GM23338 (cell line): ENCODE measurements around the gene CAMTA1. TPM values are rescaled to one million over a fixed set of nuclear protein-coding genes. Genes with fewer than 3 reads are reported as not detected.

Source experiments
- ATAC-seq: fragments of 200-7000 bp; cut with Tn5 transposase; 3 replicates; pipeline ENCODE4 v1.9.1; 2020
- DNase-seq: peaks from one replicate; pipeline ENCODE4 v3.0.0-alpha.2; 2015; ENCODE audit warnings: low spot score
- H2AFZ ChIP-seq: fragments of 200-600 bp; sonication (generic); 2 replicates; pipeline ENCODE4 v1.8.0; 2016; ENCODE audit warnings: antibody characterized with exemption, mild to moderate bottlenecking, moderate library complexity
- H3F3A ChIP-seq: fragments of 200-600 bp; sonication (generic); replicated peaks from 2 replicates; pipeline ENCODE4 v1.8.0; 2017; ENCODE audit warnings: antibody characterized with exemption, mixed run types, low read depth
- H3K27ac ChIP-seq: fragments of 200-600 bp; sonication (generic); 2 replicates; pipeline ENCODE4 v1.6.1; 2016; ENCODE audit warnings: low read depth
- H3K27me3 ChIP-seq: fragments of 200-600 bp; sonication (generic); 2 replicates; pipeline ENCODE4 v1.8.0; 2016; ENCODE audit warnings: mild to moderate bottlenecking, mixed run types, moderate library complexity; ENCODE audit not compliant: insufficient read depth
- H3K36me3 ChIP-seq: fragments of 200-600 bp; sonication (generic); 2 replicates; pipeline ENCODE4 v1.8.0; 2016; ENCODE audit warnings: mild to moderate bottlenecking; ENCODE audit not compliant: insufficient read depth
- H3K4me1 ChIP-seq: fragments of 200-600 bp; sonication (generic); 2 replicates; pipeline ENCODE4 v1.8.0; 2016; ENCODE audit warnings: mild to moderate bottlenecking, moderate library complexity; ENCODE audit not compliant: insufficient read depth
- H3K4me2 ChIP-seq: fragments of 200-600 bp; sonication (generic); 2 replicates; pipeline ENCODE4 v1.7.1; 2017; ENCODE audit warnings: mixed run types
- H3K4me3 ChIP-seq: fragments of 200-600 bp; sonication (generic); 2 replicates; pipeline ENCODE4 v1.6.1; 2016; ENCODE audit warnings: mixed run types
- H3K79me2 ChIP-seq: fragments of 200-600 bp; sonication (generic); replicated peaks from 2 replicates; pipeline ENCODE4 v1.8.0; 2017; ENCODE audit warnings: mild to moderate bottlenecking; ENCODE audit not compliant: insufficient read depth
- H3K9me2 ChIP-seq: fragments of 200-600 bp; sonication (generic); 2 replicates; pipeline ENCODE4 v1.8.0; 2017; ENCODE audit not compliant: insufficient read depth
- H4K20me1 ChIP-seq: fragments of 200-600 bp; sonication (generic); replicated peaks from 2 replicates; pipeline ENCODE4 v1.8.0; 2017; ENCODE audit warnings: mild to moderate bottlenecking; ENCODE audit not compliant: insufficient read depth
- H3K27ac Mint-ChIP-seq: 2 replicates; pipeline ENCODE4 v1.8.0; 2020; ENCODE audit warnings: inconsistent platforms, mild to moderate bottlenecking, moderate library complexity, mixed read lengths
- H3K27me3 Mint-ChIP-seq: 3 replicates; pipeline ENCODE4 v1.8.0; 2022; ENCODE audit warnings: low read depth, mild to moderate bottlenecking, moderate library complexity, mixed read lengths, inconsistent platforms; ENCODE audit not compliant: insufficient read depth, poor library complexity
- H3K36me3 Mint-ChIP-seq: 3 replicates; pipeline ENCODE4 v1.8.0; 2021; ENCODE audit warnings: low read depth, mild to moderate bottlenecking, inconsistent platforms, moderate library complexity, mixed read lengths
- H3K4me1 Mint-ChIP-seq: 3 replicates; pipeline ENCODE4 v1.8.0; 2020; ENCODE audit warnings: mild to moderate bottlenecking, inconsistent platforms, mixed read lengths
- H3K4me3 Mint-ChIP-seq: 3 replicates; pipeline ENCODE4 v1.8.0; 2021; ENCODE audit warnings: moderate library complexity, mild to moderate bottlenecking, inconsistent platforms, mixed read lengths
- H3K9me3 Mint-ChIP-seq: 3 replicates; pipeline ENCODE4 v1.8.0; 2020; ENCODE audit warnings: moderate library complexity, mild to moderate bottlenecking, inconsistent platforms, mixed read lengths
- CREB1 ChIP-seq: fragments of 250-450 bp; sonication (Bioruptor Pico); IDR thresholded peaks from 2 replicates; pipeline ENCODE4 v1.5.0; 2020; ENCODE audit warnings: low read depth, mild to moderate bottlenecking, moderate library complexity
- EZH2 ChIP-seq: fragments of 200-600 bp; sonication (generic); IDR thresholded peaks from one replicate; pipeline ENCODE4 v1.8.0; 2017; ENCODE audit warnings: antibody characterized with exemption, mild to moderate bottlenecking, low read depth; ENCODE audit not compliant: unreplicated experiment
- EZH2phosphoT487 ChIP-seq: fragments of 200-600 bp; sonication (generic); IDR thresholded peaks from one replicate; pipeline ENCODE4 v1.8.1; 2018; ENCODE audit warnings: antibody characterized with exemption; ENCODE audit not compliant: unreplicated experiment
- JUNB ChIP-seq: IDR thresholded peaks from one replicate; pipeline ENCODE4 v1.6.1; 2016; ENCODE audit warnings: antibody characterized with exemption; ENCODE audit not compliant: unreplicated experiment
- NANOG ChIP-seq: IDR thresholded peaks from 2 replicates; pipeline ENCODE4 v1.6.1; 2016; ENCODE audit warnings: antibody characterized with exemption, borderline replicate concordance
- POLR2AphosphoS5 ChIP-seq: IDR thresholded peaks from 2 replicates; pipeline ENCODE4 v1.6.1; 2016; ENCODE audit warnings: antibody characterized with exemption, low read depth
- STAT1 ChIP-seq: IDR thresholded peaks from one replicate; pipeline ENCODE4 v1.6.1; 2016; ENCODE audit warnings: antibody characterized with exemption; ENCODE audit not compliant: unreplicated experiment
- ZNF114 ChIP-seq: fragments of 250-450 bp; sonication (Bioruptor Pico); IDR thresholded peaks from 2 replicates; pipeline ENCODE4 v1.5.0; 2020; ENCODE audit warnings: mild to moderate bottlenecking, moderate library complexity
- ZNF331 ChIP-seq: fragments of 250-450 bp; sonication (Bioruptor Pico); IDR thresholded peaks from 2 replicates; pipeline ENCODE4 v1.5.0; 2020; ENCODE audit warnings: low read depth, mild to moderate bottlenecking, moderate library complexity
- polyA plus RNA-seq: library from polyadenylated mRNA; unstranded; fragments of >200 nt; fragmentation: Nextera tagmentation; extraction: Ambion mirVana; gene quantifications from 2 replicates; pipeline ENCODE4 v1.2.1, GENCODE V29; 2016
- total RNA-seq: library from RNA; depleted of rRNA; stranded (reverse); fragments of >200 nt; shearing (Covaris generic); gene quantifications from 2 replicates; pipeline ENCODE4 v1.2.3, GENCODE V29; 2014
- TF ChIP-seq, protein P1 (sequence below), 2 experiments: fragments of 200-600 bp in 1 of 2; sonication (generic) in 1 of 2; conservative IDR thresholded peaks; 2 replicates each; pipeline versions ENCODE4 v1.5.1 to v1.6.1; 2016 to 2017; ENCODE audit warnings: antibody characterized with exemption in 2 of 2, low read depth in 2 of 2, mild to moderate bottlenecking in 2 of 2, moderate library complexity in 1 of 2
- TF ChIP-seq, protein P2 (sequence below): IDR thresholded peaks from one replicate; pipeline ENCODE4 v1.6.1; 2018; ENCODE audit warnings: antibody characterized with exemption; ENCODE audit not compliant: unreplicated experiment
- TF ChIP-seq, protein P3 (sequence below): IDR thresholded peaks from 2 replicates; pipeline ENCODE4 v1.6.1; 2016; ENCODE audit warnings: antibody characterized with exemption
- TF ChIP-seq, protein P4 (sequence below): fragments of 250-450 bp; sonication (Bioruptor Pico); IDR thresholded peaks from 2 replicates; pipeline ENCODE4 v1.5.0; 2020; ENCODE audit warnings: mild to moderate bottlenecking, moderate library complexity

Gene CAMTA1
- total and polyA plus RNA-seq, 2 experiments from 2014 or later, result 115 to 519 TPM

DNA sequence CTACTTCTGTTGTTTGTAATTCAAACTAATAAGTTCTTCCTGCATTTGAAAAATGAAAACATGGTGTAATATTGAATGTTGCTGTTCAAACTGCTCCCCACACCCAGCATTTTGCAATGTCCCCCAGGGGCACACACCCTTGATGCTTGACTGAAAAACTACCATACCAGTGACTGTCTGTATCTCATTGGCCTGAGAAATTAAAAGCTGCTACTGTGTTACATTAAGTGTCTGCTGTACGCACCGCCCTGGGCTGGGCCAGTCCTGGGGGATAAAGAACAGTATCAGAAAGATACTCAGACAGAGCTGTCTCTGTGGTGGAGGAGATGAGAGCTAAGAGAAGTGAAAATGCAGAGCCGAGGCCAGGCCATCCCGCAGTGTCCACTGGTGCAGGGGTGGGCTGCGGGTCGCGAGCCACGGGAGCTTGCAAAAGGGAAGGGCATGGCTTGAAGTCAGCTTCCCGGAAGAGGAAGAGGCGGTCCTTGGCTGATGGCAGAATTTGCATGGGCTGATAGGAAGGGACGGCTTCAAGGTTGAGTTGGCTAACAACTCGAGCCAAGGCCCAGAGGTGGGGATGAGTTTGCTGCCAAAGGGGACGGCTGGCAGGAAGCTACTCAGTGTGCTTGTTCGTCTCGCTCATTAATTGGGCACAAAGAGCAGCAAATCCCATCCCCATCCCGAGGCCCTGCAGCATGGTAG lies 656.0 kb downstream of the CAMTA1 start:
- no peak for TF ChIP-seq EZH2
- no peak for TF ChIP-seq ZNF331 (CRISPR knock-in tag)
- TF ChIP-seq, protein P1, sequence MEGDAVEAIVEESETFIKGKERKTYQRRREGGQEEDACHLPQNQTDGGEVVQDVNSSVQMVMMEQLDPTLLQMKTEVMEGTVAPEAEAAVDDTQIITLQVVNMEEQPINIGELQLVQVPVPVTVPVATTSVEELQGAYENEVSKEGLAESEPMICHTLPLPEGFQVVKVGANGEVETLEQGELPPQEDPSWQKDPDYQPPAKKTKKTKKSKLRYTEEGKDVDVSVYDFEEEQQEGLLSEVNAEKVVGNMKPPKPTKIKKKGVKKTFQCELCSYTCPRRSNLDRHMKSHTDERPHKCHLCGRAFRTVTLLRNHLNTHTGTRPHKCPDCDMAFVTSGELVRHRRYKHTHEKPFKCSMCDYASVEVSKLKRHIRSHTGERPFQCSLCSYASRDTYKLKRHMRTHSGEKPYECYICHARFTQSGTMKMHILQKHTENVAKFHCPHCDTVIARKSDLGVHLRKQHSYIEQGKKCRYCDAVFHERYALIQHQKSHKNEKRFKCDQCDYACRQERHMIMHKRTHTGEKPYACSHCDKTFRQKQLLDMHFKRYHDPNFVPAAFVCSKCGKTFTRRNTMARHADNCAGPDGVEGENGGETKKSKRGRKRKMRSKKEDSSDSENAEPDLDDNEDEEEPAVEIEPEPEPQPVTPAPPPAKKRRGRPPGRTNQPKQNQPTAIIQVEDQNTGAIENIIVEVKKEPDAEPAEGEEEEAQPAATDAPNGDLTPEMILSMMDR (conservative IDR thresholded peaks at IDR 0.05; ENCODE audit: low read depth in 2 of 2), result no peak
- no peak for TF ChIP-seq CREB1 (CRISPR knock-in tag)
- TF ChIP-seq EZH2phosphoT487, result no peak
- TF ChIP-seq, protein P2, sequence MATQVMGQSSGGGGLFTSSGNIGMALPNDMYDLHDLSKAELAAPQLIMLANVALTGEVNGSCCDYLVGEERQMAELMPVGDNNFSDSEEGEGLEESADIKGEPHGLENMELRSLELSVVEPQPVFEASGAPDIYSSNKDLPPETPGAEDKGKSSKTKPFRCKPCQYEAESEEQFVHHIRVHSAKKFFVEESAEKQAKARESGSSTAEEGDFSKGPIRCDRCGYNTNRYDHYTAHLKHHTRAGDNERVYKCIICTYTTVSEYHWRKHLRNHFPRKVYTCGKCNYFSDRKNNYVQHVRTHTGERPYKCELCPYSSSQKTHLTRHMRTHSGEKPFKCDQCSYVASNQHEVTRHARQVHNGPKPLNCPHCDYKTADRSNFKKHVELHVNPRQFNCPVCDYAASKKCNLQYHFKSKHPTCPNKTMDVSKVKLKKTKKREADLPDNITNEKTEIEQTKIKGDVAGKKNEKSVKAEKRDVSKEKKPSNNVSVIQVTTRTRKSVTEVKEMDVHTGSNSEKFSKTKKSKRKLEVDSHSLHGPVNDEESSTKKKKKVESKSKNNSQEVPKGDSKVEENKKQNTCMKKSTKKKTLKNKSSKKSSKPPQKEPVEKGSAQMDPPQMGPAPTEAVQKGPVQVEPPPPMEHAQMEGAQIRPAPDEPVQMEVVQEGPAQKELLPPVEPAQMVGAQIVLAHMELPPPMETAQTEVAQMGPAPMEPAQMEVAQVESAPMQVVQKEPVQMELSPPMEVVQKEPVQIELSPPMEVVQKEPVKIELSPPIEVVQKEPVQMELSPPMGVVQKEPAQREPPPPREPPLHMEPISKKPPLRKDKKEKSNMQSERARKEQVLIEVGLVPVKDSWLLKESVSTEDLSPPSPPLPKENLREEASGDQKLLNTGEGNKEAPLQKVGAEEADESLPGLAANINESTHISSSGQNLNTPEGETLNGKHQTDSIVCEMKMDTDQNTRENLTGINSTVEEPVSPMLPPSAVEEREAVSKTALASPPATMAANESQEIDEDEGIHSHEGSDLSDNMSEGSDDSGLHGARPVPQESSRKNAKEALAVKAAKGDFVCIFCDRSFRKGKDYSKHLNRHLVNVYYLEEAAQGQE, result no peak
- no peak for TF ChIP-seq STAT1
- no peak for TF ChIP-seq NANOG
- TF ChIP-seq, protein P3, sequence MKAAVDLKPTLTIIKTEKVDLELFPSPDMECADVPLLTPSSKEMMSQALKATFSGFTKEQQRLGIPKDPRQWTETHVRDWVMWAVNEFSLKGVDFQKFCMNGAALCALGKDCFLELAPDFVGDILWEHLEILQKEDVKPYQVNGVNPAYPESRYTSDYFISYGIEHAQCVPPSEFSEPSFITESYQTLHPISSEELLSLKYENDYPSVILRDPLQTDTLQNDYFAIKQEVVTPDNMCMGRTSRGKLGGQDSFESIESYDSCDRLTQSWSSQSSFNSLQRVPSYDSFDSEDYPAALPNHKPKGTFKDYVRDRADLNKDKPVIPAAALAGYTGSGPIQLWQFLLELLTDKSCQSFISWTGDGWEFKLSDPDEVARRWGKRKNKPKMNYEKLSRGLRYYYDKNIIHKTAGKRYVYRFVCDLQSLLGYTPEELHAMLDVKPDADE, result no peak
- TF ChIP-seq POLR2AphosphoS5, result no peak
- TF ChIP-seq ZNF114 (CRISPR knock-in tag), result no peak
- TF ChIP-seq JUNB, result no peak
- TF ChIP-seq, protein P4, sequence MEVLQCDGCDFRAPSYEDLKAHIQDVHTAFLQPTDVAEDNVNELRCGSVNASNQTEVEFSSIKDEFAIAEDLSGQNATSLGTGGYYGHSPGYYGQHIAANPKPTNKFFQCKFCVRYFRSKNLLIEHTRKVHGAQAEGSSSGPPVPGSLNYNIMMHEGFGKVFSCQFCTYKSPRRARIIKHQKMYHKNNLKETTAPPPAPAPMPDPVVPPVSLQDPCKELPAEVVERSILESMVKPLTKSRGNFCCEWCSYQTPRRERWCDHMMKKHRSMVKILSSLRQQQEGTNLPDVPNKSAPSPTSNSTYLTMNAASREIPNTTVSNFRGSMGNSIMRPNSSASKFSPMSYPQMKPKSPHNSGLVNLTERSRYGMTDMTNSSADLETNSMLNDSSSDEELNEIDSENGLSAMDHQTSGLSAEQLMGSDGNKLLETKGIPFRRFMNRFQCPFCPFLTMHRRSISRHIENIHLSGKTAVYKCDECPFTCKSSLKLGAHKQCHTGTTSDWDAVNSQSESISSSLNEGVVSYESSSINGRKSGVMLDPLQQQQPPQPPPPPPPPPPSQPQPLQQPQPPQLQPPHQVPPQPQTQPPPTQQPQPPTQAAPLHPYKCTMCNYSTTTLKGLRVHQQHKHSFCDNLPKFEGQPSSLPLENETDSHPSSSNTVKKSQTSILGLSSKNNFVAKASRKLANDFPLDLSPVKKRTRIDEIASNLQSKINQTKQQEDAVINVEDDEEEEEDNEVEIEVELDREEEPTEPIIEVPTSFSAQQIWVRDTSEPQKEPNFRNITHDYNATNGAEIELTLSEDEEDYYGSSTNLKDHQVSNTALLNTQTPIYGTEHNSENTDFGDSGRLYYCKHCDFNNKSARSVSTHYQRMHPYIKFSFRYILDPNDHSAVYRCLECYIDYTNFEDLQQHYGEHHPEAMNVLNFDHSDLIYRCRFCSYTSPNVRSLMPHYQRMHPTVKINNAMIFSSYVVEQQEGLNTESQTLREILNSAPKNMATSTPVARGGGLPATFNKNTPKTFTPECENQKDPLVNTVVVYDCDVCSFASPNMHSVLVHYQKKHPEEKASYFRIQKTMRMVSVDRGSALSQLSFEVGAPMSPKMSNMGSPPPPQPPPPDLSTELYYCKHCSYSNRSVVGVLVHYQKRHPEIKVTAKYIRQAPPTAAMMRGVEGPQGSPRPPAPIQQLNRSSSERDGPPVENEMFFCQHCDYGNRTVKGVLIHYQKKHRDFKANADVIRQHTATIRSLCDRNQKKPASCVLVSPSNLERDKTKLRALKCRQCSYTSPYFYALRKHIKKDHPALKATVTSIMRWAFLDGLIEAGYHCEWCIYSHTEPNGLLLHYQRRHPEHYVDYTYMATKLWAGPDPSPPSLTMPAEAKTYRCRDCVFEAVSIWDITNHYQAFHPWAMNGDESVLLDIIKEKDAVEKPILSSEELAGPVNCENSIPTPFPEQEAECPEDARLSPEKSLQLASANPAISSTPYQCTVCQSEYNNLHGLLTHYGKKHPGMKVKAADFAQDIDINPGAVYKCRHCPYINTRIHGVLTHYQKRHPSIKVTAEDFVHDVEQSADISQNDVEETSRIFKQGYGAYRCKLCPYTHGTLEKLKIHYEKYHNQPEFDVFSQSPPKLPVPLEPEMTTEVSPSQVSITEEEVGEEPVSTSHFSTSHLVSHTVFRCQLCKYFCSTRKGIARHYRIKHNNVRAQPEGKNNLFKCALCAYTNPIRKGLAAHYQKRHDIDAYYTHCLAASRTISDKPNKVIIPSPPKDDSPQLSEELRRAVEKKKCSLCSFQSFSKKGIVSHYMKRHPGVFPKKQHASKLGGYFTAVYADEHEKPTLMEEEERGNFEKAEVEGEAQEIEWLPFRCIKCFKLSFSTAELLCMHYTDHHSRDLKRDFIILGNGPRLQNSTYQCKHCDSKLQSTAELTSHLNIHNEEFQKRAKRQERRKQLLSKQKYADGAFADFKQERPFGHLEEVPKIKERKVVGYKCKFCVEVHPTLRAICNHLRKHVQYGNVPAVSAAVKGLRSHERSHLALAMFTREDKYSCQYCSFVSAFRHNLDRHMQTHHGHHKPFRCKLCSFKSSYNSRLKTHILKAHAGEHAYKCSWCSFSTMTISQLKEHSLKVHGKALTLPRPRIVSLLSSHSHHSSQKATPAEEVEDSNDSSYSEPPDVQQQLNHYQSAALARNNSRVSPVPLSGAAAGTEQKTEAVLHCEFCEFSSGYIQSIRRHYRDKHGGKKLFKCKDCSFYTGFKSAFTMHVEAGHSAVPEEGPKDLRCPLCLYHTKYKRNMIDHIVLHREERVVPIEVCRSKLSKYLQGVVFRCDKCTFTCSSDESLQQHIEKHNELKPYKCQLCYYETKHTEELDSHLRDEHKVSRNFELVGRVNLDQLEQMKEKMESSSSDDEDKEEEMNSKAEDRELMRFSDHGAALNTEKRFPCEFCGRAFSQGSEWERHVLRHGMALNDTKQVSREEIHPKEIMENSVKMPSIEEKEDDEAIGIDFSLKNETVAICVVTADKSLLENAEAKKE, result no peak
- Histone ChIP-seq H4K20me1 (no peaks in the 10 kb centered on the region), H3F3A (no peaks in the 10 kb centered on the region), H3K79me2 (no peaks in the 10 kb centered on the region), H3K36me3 (no peaks in the 10 kb centered on the region), H3K4me2 (no peak overlapping the region), H3K9me2 (no peaks in the 10 kb centered on the region), H3K27ac (no peak overlapping the region), H3K4me3 (no peak overlapping the region), H3K27me3 (no peaks in the 10 kb centered on the region), H3K4me1 (no peaks in the 10 kb centered on the region), H2AFZ (no peak overlapping the region)
- Mint-ChIP-seq H3K27me3 (peaks cover 2% of the 10 kb centered on the region), H3K4me3 (no peak overlapping the region), H3K27ac (no peak overlapping the region), H3K36me3 (no peaks in the 10 kb centered on the region; the same call in 2 of the 3 replicates), H3K9me3 (no peaks in the 10 kb centered on the region), H3K4me1 (no peaks in the 10 kb centered on the region)
- ATAC-seq, result no peak
- DNase-seq, result no peak
